ENCODE measurements around the gene SNRPD1.
"Not testable (repeated sequence)": the region's sequence is repeated elsewhere in the genome, so short reads cannot be mapped to it uniquely, and the experiment has no call there.

Gene SNRPD1

GRCh38 chr18:21664069-21664468, 52.0 kb downstream of the SNRPD1 start:
- H3K27ac Mint-ChIP-seq, result no peak overlapping the region
- no peak overlapping the region for H3K4me3 Mint-ChIP-seq
- peaks cover 3% of the 10 kb centered on the region for H3K4me1 Mint-ChIP-seq (ENCODE audit: low read depth)

DNA sequence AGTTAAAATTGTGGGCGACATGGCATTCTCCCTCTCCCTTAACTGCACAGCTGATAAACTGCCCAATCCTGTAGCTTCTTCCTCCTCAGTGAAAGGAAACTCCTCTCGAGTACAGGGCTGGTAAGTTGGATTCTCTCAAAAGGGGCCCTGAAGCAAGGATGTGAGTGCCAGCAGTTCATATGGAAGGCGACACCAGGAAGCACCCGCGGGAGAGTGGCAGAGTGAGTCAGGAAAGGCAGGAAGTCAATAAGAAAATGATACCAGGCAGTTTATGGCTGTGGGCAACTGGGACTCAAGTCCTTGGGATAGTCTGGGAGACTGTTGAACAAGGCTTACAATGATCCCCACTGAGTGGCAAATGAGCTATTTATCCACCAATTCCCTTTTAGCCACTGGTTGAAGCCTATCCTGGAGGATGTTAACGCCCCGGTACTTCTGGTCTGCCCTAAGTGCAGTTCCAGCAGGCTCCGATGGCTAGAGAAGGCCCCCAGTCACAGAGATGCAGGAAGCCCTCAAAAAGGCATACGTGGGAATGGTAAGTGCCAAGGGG, 57.7 kb downstream of the SNRPD1 start:
- no peaks in the 10 kb centered on the region for H3K27me3 Mint-ChIP-seq (ENCODE audit: low read depth)
- no peak overlapping the region for H3K4me3 Mint-ChIP-seq
- H3K27ac Mint-ChIP-seq, result no peak overlapping the region
- H3K36me3 Mint-ChIP-seq (ENCODE audit: low read depth), result peaks cover 2% of the 10 kb centered on the region
- no peaks in the 10 kb centered on the region for H3K4me1 Mint-ChIP-seq (ENCODE audit: low read depth)
- no peaks in the 10 kb centered on the region for H3K9me3 Mint-ChIP-seq

More at GRCh38 chr18:21664069-21664468, 52.0 kb downstream of the SNRPD1 start:
- Mint-ChIP-seq H3K9me3 (no peaks in the 10 kb centered on the region), H3K27me3 (ENCODE audit: low read depth) (no peaks in the 10 kb centered on the region), H3K36me3 (ENCODE audit: low read depth) (peaks cover 13% of the 10 kb centered on the region)

DNA sequence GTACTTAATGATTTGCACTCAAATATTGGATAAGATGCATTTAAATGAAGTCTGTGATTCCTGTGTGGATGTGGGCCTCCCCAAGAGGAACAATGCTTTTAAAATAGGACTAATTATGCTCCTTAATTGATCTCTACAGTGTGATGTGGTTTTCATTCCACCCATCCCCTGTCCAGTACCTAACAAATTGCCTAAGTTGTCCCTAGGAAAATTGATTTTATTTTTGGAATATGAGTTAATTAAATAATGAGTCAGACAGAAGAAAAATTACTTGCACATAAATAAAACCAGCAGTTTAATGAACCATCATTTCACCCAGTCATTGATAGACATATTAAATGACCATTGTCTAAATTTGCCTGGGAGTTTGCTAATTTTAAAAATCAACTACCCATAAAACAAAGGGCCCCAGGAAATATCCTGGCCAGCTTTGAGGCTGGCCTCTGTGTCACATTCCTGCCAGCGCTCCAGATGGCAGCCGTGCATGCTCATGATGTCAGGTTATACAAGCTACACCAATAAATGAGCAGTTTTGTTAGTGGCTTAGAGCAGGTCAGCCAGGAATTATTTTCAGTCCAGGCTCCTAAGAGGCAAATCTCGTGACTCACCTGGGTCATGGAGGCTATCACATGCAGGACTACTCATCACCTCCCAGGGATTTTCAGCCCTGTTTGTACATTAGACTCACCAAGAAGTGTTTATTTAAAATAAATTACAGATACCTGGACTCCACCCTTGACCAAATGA, 60.6 kb downstream of the SNRPD1 start:
- peaks cover 3% of the 10 kb centered on the region for H3K4me1 Mint-ChIP-seq (ENCODE audit: low read depth)

GRCh38 chr18:21675354-21675753, 63.2 kb downstream of the SNRPD1 start:
- not testable (repeated sequence) for H3K36me3 Mint-ChIP-seq (ENCODE audit: low read depth); H3K4me3 Mint-ChIP-seq; H3K4me1 Mint-ChIP-seq (ENCODE audit: low read depth); H3K27ac Mint-ChIP-seq; H3K9me3 Mint-ChIP-seq; H3K27me3 Mint-ChIP-seq (ENCODE audit: low read depth)

More for the DNA sequence above, 60.6 kb downstream of the SNRPD1 start:
- no peaks in the 10 kb centered on the region for H3K27me3 Mint-ChIP-seq (ENCODE audit: low read depth)
- no peak overlapping the region for H3K4me3 Mint-ChIP-seq
- H3K9me3 Mint-ChIP-seq, result no peaks in the 10 kb centered on the region
- peaks cover 5% of the 10 kb centered on the region for H3K36me3 Mint-ChIP-seq (ENCODE audit: low read depth)
- no peak overlapping the region for H3K27ac Mint-ChIP-seq

- Mint-ChIP-seq H3K4me1 (ENCODE audit: low read depth) (peaks cover 7% of the 10 kb centered on the region), H3K36me3 (ENCODE audit: low read depth) (peaks cover 4% of the 10 kb centered on the region), H3K4me3 (no peak overlapping the region), H3K27ac (no peak overlapping the region), H3K9me3 (no peaks in the 10 kb centered on the region), H3K27me3 (ENCODE audit: low read depth) (no peaks in the 10 kb centered on the region)
Measured at GRCh38 chr18:21678859-21679258, 66.7 kb downstream of the SNRPD1 start.

GRCh38 chr18:21680161-21680560, 68.0 kb downstream of the SNRPD1 start:
- Mint-ChIP-seq H3K27me3 (ENCODE audit: low read depth) (no peaks in the 10 kb centered on the region), H3K27ac (no peak overlapping the region), H3K4me1 (ENCODE audit: low read depth) (peaks cover 10% of the 10 kb centered on the region), H3K9me3 (no peaks in the 10 kb centered on the region), H3K36me3 (ENCODE audit: low read depth) (peaks cover 5% of the 10 kb centered on the region), H3K4me3 (no peak overlapping the region)

GRCh38 chr18:21682371-21683051, 70.4 kb downstream of the SNRPD1 start:
- H3K9me3 Mint-ChIP-seq, result no peaks in the 10 kb centered on the region
- peaks cover 10% of the 10 kb centered on the region for H3K4me1 Mint-ChIP-seq (ENCODE audit: low read depth)
- H3K27me3 Mint-ChIP-seq (ENCODE audit: low read depth), result no peaks in the 10 kb centered on the region
- H3K27ac Mint-ChIP-seq, result no peak overlapping the region
- peaks cover 5% of the 10 kb centered on the region for H3K36me3 Mint-ChIP-seq (ENCODE audit: low read depth)
- H3K4me3 Mint-ChIP-seq, result no peak overlapping the region

Data from T-helper 1 cell treated with Interleukin-12 subunit alpha and Interleukin-12 subunit beta and Interleukin-4 antibody, amounts not matched to agents 30 μg/mL and 1 μg/mL, for 36 hours (primary cell).